ENCODE data around the gene CHIT1.

DNA sequence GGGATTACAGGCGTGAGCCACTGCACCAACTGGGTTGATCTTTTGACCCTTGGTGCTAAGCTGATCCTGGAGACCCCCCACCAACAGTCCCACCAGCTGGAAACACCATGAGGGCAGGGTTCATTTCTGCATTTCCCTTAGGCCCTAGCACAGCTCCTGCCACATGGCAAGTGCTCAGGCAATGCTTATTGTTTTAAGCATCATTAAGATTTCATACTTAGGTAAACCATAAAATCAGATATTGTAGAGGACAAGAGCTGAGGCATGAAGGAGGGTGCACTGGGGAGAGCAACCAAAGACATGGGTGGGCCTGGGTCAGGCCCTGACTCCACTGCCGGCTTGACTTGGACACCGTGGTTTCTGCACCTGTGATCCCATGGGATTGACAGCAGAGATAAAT is 17.7 kb downstream of the CHIT1 start:
- TF ChIP-seq CTCF (IDR thresholded peaks at IDR 0.05 in 4 of 5, conservative IDR thresholded peaks at IDR 0.05 in 1 of 5) (no peak), POLR2A (IDR thresholded peaks at IDR 0.05) (no peak)
